HT1080 (cell line): ENCODE measurements around the gene MYOD1. TPM values are rescaled to one million over a fixed set of nuclear protein-coding genes. Genes with fewer than 3 reads are reported as not detected.

Source experiments
- DNase-seq: peaks from one replicate; pipeline ENCODE4 v3.0.0-alpha.2; 2015; ENCODE audit warnings: low read depth
- total RNA-seq: library from RNA; depleted of rRNA; stranded (reverse); fragments of >200 nt; shearing (Covaris generic); gene quantifications from 2 replicates; pipeline ENCODE4 v1.2.3, GENCODE V29; 2014; rRNA removed

MYOD1 gene
- total RNA-seq, 1 experiment from 2014 or later = not detected

DNA sequence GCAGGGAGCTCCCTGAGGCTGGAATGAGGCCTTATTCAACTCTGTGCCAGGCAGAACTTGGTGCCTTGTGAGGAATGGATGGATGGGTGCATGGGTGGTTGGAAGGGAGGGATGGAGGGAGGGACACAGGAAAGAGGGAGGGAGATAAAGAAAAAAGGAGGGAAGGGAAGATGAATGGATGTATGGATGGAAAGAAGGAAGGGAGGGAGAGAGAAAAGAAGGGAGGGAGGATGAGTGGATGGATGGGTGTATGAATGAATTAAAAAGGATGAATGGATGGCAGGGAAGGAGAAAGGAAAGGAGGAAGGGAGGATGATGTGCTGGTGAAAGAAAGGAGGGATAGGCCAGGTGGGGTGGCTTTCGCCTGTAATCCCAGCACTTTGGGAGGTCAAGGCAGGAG, 49.8 kb downstream of the MYOD1 start:
- DNase-seq = no peak

- no peak for DNase-seq
Measured at GRCh38 chr11:17770048-17770652, 50.8 kb downstream of the MYOD1 start.

DNA sequence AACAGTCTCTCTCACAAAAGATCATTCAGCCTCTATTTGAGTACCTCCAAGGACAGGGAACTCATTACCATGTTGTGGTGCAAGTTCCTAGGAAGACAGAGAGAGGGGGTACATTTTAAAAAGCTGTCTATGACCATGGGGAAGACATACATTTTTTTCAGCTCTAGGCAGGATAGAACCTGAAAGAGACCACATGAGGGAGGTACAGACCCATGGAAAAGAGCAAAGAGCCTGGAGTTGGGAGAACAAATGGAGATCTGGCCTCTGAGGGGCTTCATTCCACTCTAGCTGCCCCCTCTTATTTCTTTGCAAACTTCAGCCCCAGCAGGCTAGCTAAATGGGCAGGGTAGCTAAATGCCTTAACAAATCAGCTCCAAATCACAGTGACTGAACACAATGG, 51.5 kb downstream of the MYOD1 start:
- no peak for DNase-seq

DNA sequence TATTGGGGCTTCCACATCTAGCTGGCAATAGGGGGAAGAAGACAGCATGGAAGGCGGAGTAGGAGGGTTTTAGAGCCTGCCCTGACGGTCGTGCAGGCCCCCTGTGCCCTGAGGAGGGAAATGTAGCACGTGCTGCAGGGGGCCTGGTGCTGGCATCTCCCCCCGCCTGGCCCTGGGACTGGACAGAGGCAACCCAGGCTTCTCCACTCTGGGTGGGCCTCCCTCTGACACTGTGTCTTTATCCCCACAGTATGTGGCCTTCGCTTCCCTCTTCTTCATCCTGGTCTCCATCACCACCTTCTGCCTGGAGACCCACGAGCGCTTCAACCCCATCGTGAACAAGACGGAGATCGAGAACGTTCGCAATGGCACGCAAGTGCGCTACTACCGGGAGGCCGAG, 52.0 kb downstream of the MYOD1 start:
- no peak for DNase-seq

Other genes starting within 250 kb of the MYOD1 start
- gene ABCC8, start 242.7 kb upstream of the MYOD1 start, total RNA-seq = not detected in 2 replicates
- gene USH1C, start 175.2 kb upstream of the MYOD1 start, total RNA-seq = not detected in 2 replicates
- gene OTOG, start 172.3 kb upstream of the MYOD1 start, total RNA-seq = not detected in 2 replicates
- 0.10 TPM in 1 of 2 replicates, not detected in the other for gene KCNC1, start 15.2 kb downstream of the MYOD1 start, total RNA-seq